ENCODE measurements around the gene CARNS1. TPM values are rescaled to one million over a fixed set of nuclear protein-coding genes. Genes with fewer than 3 reads are reported as not detected.

CARNS1 gene
- total RNA-seq, 1 donor from 2014 or later, result 0.23 TPM

- TF ChIP-seq EZH2 (IDR thresholded peaks at IDR 0.05; ENCODE audit: insufficient read depth, low read length) (no peak), CTCF (IDR thresholded peaks at IDR 0.05; ENCODE audit: insufficient read depth, low read depth, low read length) (no peak)
- H3K36me3 ChIP-seq (ENCODE audit: insufficient read depth, low read length), result no peaks in the 10 kb centered on the region
- H3K79me2 ChIP-seq (ENCODE audit: insufficient read depth, low read length), result no peaks in the 10 kb centered on the region
- no peaks in the 10 kb centered on the region for H3K9me3 ChIP-seq (ENCODE audit: insufficient read depth, low read depth, low read length)
- Mint-ChIP-seq H3K9me3 (ENCODE audit: unreplicated experiment) (no peaks in the 10 kb centered on the region), H3K4me1 (ENCODE audit: low read depth, unreplicated experiment) (peaks cover 2% of the 10 kb centered on the region), H3K27ac (ENCODE audit: unreplicated experiment) (no peak overlapping the region), H3K36me3 (ENCODE audit: low read depth, unreplicated experiment) (peaks cover 3% of the 10 kb centered on the region), H3K27me3 (ENCODE audit: low read depth, unreplicated experiment) (peaks cover 24% of the 10 kb centered on the region), H3K4me3 (ENCODE audit: unreplicated experiment) (no peak overlapping the region)
- FAIRE-seq (no peak), DNase-seq (ENCODE audit: low read depth) (no peak)
- no peak overlapping the region for H2AFZ ChIP-seq (ENCODE audit: low read depth, low read length)
- H3K27ac ChIP-seq (ENCODE audit: low read depth, low read length), result no peak overlapping the region
- H3K27me3 ChIP-seq (ENCODE audit: insufficient read depth, low read length), result peaks cover 21% of the 10 kb centered on the region
- no peak overlapping the region for H3K9ac ChIP-seq (ENCODE audit: low read length)
- H3K4me1 ChIP-seq (ENCODE audit: insufficient read depth, low read length), result no peaks in the 10 kb centered on the region
- H3K4me3 ChIP-seq (ENCODE audit: insufficient read depth, low read depth, low read length), result no peak overlapping the region
- no peak overlapping the region for H3K4me2 ChIP-seq (ENCODE audit: low read length)
- H4K20me1 ChIP-seq (ENCODE audit: insufficient read depth, low read length), result no peaks in the 10 kb centered on the region
Observed at GRCh38 chr11:67410369-67410831, 5.1 kb upstream of the CARNS1 start.

- H3K27ac Mint-ChIP-seq (ENCODE audit: unreplicated experiment), result no peak overlapping the region
- no peak overlapping the region for H3K4me3 Mint-ChIP-seq (ENCODE audit: unreplicated experiment)
- no peak overlapping the region for H3K4me2 ChIP-seq (ENCODE audit: low read length)
- no peaks in the 10 kb centered on the region for H3K9me3 ChIP-seq (ENCODE audit: insufficient read depth, low read depth, low read length)
- FAIRE-seq (no peak), DNase-seq (ENCODE audit: low read depth) (no peak)
- no peaks in the 10 kb centered on the region for H3K79me2 ChIP-seq (ENCODE audit: insufficient read depth, low read length)
- H3K9me3 Mint-ChIP-seq (ENCODE audit: unreplicated experiment), result no peaks in the 10 kb centered on the region
- peaks cover 27% of the 10 kb centered on the region for H3K27me3 Mint-ChIP-seq (ENCODE audit: low read depth, unreplicated experiment)
- peaks cover 2% of the 10 kb centered on the region for H3K4me1 Mint-ChIP-seq (ENCODE audit: low read depth, unreplicated experiment)
- TF ChIP-seq CTCF (IDR thresholded peaks at IDR 0.05; ENCODE audit: insufficient read depth, low read depth, low read length) (no peak), EZH2 (IDR thresholded peaks at IDR 0.05; ENCODE audit: insufficient read depth, low read length) (no peak)
- H3K4me1 ChIP-seq (ENCODE audit: insufficient read depth, low read length), result no peaks in the 10 kb centered on the region
- H3K36me3 ChIP-seq (ENCODE audit: insufficient read depth, low read length), result no peaks in the 10 kb centered on the region
- no peak overlapping the region for H2AFZ ChIP-seq (ENCODE audit: low read depth, low read length)
- H3K9ac ChIP-seq (ENCODE audit: low read length), result no peak overlapping the region
- no peak overlapping the region for H3K4me3 ChIP-seq (ENCODE audit: insufficient read depth, low read depth, low read length)
- H3K27me3 ChIP-seq (ENCODE audit: insufficient read depth, low read length), result peaks cover 21% of the 10 kb centered on the region
- H3K36me3 Mint-ChIP-seq (ENCODE audit: low read depth, unreplicated experiment), result peaks cover 3% of the 10 kb centered on the region
- H3K27ac ChIP-seq (ENCODE audit: low read depth, low read length), result no peak overlapping the region
- H4K20me1 ChIP-seq (ENCODE audit: insufficient read depth, low read length), result no peaks in the 10 kb centered on the region
Observed at GRCh38 chr11:67410984-67411784, 4.3 kb upstream of the CARNS1 start.

- H3K4me3 ChIP-seq (ENCODE audit: insufficient read depth, low read depth, low read length), result no peak overlapping the region
- H3K9ac ChIP-seq (ENCODE audit: low read length), result no peak overlapping the region
- no peak overlapping the region for H2AFZ ChIP-seq (ENCODE audit: low read depth, low read length)
- peaks cover 2% of the 10 kb centered on the region for H3K4me1 ChIP-seq (ENCODE audit: insufficient read depth, low read length)
- FAIRE-seq (no peak), DNase-seq (ENCODE audit: low read depth) (no peak)
- no peak overlapping the region for H3K27ac ChIP-seq (ENCODE audit: low read depth, low read length)
- no peaks in the 10 kb centered on the region for H3K9me3 Mint-ChIP-seq (ENCODE audit: unreplicated experiment)
- H3K27ac Mint-ChIP-seq (ENCODE audit: unreplicated experiment), result no peak overlapping the region
- peaks cover 4% of the 10 kb centered on the region for H3K36me3 Mint-ChIP-seq (ENCODE audit: low read depth, unreplicated experiment)
- peaks cover 29% of the 10 kb centered on the region for H3K27me3 Mint-ChIP-seq (ENCODE audit: low read depth, unreplicated experiment)
- H3K4me1 Mint-ChIP-seq (ENCODE audit: low read depth, unreplicated experiment), result peaks cover 4% of the 10 kb centered on the region
- H3K4me3 Mint-ChIP-seq (ENCODE audit: unreplicated experiment), result no peak overlapping the region
- H3K79me2 ChIP-seq (ENCODE audit: insufficient read depth, low read length), result no peaks in the 10 kb centered on the region
- H3K9me3 ChIP-seq (ENCODE audit: insufficient read depth, low read depth, low read length), result no peaks in the 10 kb centered on the region
- H3K36me3 ChIP-seq (ENCODE audit: insufficient read depth, low read length), result no peaks in the 10 kb centered on the region
- H3K27me3 ChIP-seq (ENCODE audit: insufficient read depth, low read length), result peaks cover 21% of the 10 kb centered on the region
- H3K4me2 ChIP-seq (ENCODE audit: low read length), result no peak overlapping the region
- no peak for TF ChIP-seq CTCF (IDR thresholded peaks at IDR 0.05; ENCODE audit: insufficient read depth, low read depth, low read length)
- no peak for TF ChIP-seq EZH2 (IDR thresholded peaks at IDR 0.05; ENCODE audit: insufficient read depth, low read length)
- no peaks in the 10 kb centered on the region for H4K20me1 ChIP-seq (ENCODE audit: insufficient read depth, low read length)
Observed at GRCh38 chr11:67411785-67412152, 3.7 kb upstream of the CARNS1 start.

Measured in astrocyte (in vitro differentiated cells and primary cell).